GM21528 (cell line): ENCODE results near the gene CYP3A5.
"Not testable (repeated sequence)": the region's sequence is repeated elsewhere in the genome, so short reads cannot be mapped to it uniquely, and the experiment has no call there.

Source experiments
- ATAC-seq: cut with Tn5 transposase; IDR thresholded peaks from one replicate; pipeline ENCODE4 v1.9.1; 2021; ENCODE audit warnings: mild to moderate bottlenecking, moderate library complexity; ENCODE audit not compliant: unreplicated experiment, low FRiP score

The CYP3A5 gene

GRCh38 chr7:99643464-99643863 lies 36.3 kb downstream of the CYP3A5 start:
- ATAC-seq = no peak

- no peak for ATAC-seq
These were observed 37.8 kb downstream of the CYP3A5 start for GRCh38 chr7:99642027-99642426.

- no peak for ATAC-seq
These were observed 40.5 kb downstream of the CYP3A5 start for GRCh38 chr7:99639267-99639666.

GRCh38 chr7:99638731-99639130 lies 41.1 kb downstream of the CYP3A5 start:
- ATAC-seq = no peak

GRCh38 chr7:99637414-99637813 lies 42.4 kb downstream of the CYP3A5 start:
- ATAC-seq = not testable (repeated sequence)

- ATAC-seq = no peak
These were observed 48.3 kb downstream of the CYP3A5 start for GRCh38 chr7:99631295-99632109.

GRCh38 chr7:99629643-99630042 lies 50.2 kb downstream of the CYP3A5 start:
- ATAC-seq = no peak

GRCh38 chr7:99628471-99629465 lies 51.0 kb downstream of the CYP3A5 start:
- ATAC-seq = no peak

GRCh38 chr7:99627513-99627912 lies 52.3 kb downstream of the CYP3A5 start:
- no peak for ATAC-seq

GRCh38 chr7:99626661-99627060 lies 53.1 kb downstream of the CYP3A5 start:
- ATAC-seq = no peak

GRCh38 chr7:99625961-99626360 lies 53.8 kb downstream of the CYP3A5 start:
- no peak for ATAC-seq

GRCh38 chr7:99625321-99625720 lies 54.5 kb downstream of the CYP3A5 start:
- ATAC-seq = no peak

GRCh38 chr7:99624484-99624883 lies 55.3 kb downstream of the CYP3A5 start:
- no peak for ATAC-seq

GRCh38 chr7:99623702-99624447 lies 55.9 kb downstream of the CYP3A5 start:
- no peak for ATAC-seq

GRCh38 chr7:99623091-99623693 lies 56.6 kb downstream of the CYP3A5 start:
- ATAC-seq = no peak

- no peak for ATAC-seq
These were observed 57.2 kb downstream of the CYP3A5 start for GRCh38 chr7:99622596-99622995.

GRCh38 chr7:99621271-99621670 lies 58.5 kb downstream of the CYP3A5 start:
- ATAC-seq = no peak

GRCh38 chr7:99619571-99620130 lies 60.1 kb downstream of the CYP3A5 start:
- no peak for ATAC-seq

GRCh38 chr7:99618726-99619125 lies 61.1 kb downstream of the CYP3A5 start:
- no peak for ATAC-seq
